Endothelial cell of umbilical vein (primary cell): ENCODE data around the gene IGHMBP2. TPM values are rescaled to one million over a fixed set of nuclear protein-coding genes. Genes with fewer than 3 reads are reported as not detected.

Source experiments
- BruUV-seq: library from RNA; stranded (reverse); fragments of 400-500 nt; replicated peaks from 2 replicates; lab custom pipeline; 2021; lab: Mats Ljungman, UMichigan
- CTCF ChIA-PET: fragments of 300-600, 350-600 bp; sonication (Branson Sonifier 250); formaldehyde crosslinking; loops from one replicate; lab custom pipeline; 2021; ENCODE audit warnings: antibody characterized with exemption, inconsistent platforms; lab: Charles Lee
- POLR2A ChIA-PET: fragments of 300-600, 350-600 bp; sonication (Branson Sonifier 250); formaldehyde crosslinking; loops from one replicate; lab custom pipeline; 2021; ENCODE audit warnings: antibody characterized with exemption, inconsistent platforms; lab: Charles Lee
- DNase-seq: peaks from one replicate; pipeline ENCODE4 v3.0.0-alpha.2; 2011; ENCODE audit warnings: low read depth, low spot score
- FAIRE-seq: peaks from 2 replicates; lab custom pipeline; 2011; peaks lifted over from hg19 to GRCh38; lab: Jason Lieb, UNC
- H2AFZ ChIP-seq: 2 replicates; pipeline ENCODE4 v1.6.0; 2012; ENCODE audit warnings: low read depth, low read length, control low read depth, inconsistent platforms
- H3K27ac ChIP-seq: 2 replicates; pipeline ENCODE4 v1.5.1; 2011; ENCODE audit warnings: low read depth, mild to moderate bottlenecking, control low read depth, low read length, moderate library complexity; ENCODE audit not compliant: insufficient read depth
- H3K27me3 ChIP-seq, 2 experiments: 2 replicates each; pipeline versions ENCODE4 v1.6.0 to v1.6.1; 2011; ENCODE audit warnings: low read length in 2 of 2, mixed read lengths in 1 of 2; ENCODE audit not compliant: control insufficient read depth in 2 of 2, insufficient read depth in 2 of 2
- H3K36me3 ChIP-seq, 2 experiments: 2 replicates in 1 of 2; 3 replicates in 1 of 2; pipeline ENCODE4 v1.5.1; 2011; ENCODE audit warnings: low read length in 2 of 2, mild to moderate bottlenecking in 1 of 2, moderate library complexity in 1 of 2; ENCODE audit not compliant: control insufficient read depth in 2 of 2, insufficient read depth in 2 of 2; ENCODE audit errors: extremely low read depth in 1 of 2
- H3K4me1 ChIP-seq: 3 replicates; pipeline ENCODE4 v1.5.1; 2011; ENCODE audit warnings: mild to moderate bottlenecking, low read length; ENCODE audit not compliant: control insufficient read depth, insufficient read depth; ENCODE audit errors: extremely low read depth
- H3K4me2 ChIP-seq: 2 replicates; pipeline ENCODE4 v1.6.1; 2011; ENCODE audit warnings: low read length, control low read depth, mixed read lengths; ENCODE audit not compliant: insufficient read depth
- H3K4me3 ChIP-seq, 3 experiments: fragments of 200-600 bp in 1 of 3; sonication (generic), shearing (Covaris generic) in 1 of 3; replicated peaks in 1 of 3; 2 replicates each; pipeline ENCODE4 v1.5.1; 2011 to 2016; ENCODE audit warnings: control low read depth in 3 of 3, low read length in 3 of 3, mild to moderate bottlenecking in 2 of 3, inconsistent platforms in 1 of 3, low read depth in 1 of 3, moderate library complexity in 1 of 3; ENCODE audit not compliant: insufficient read depth in 1 of 3
- H3K79me2 ChIP-seq: 2 replicates; pipeline ENCODE4 v1.6.0; 2012; ENCODE audit warnings: low read length, inconsistent platforms; ENCODE audit not compliant: control insufficient read depth, insufficient read depth
- H3K9ac ChIP-seq: replicated peaks from 2 replicates; pipeline ENCODE3; 2011; ENCODE audit warnings: low read length, control low read depth; ENCODE audit not compliant: insufficient read depth; ENCODE audit errors: extremely low read depth
- H3K9me1 ChIP-seq: replicated peaks from 3 replicates; pipeline ENCODE4 v1.6.0; 2011; ENCODE audit warnings: mild to moderate bottlenecking, low read length; ENCODE audit not compliant: control insufficient read depth, insufficient read depth; ENCODE audit errors: extremely low read depth
- H3K9me3 ChIP-seq: replicated peaks from 2 replicates; pipeline ENCODE4 v1.5.1; 2012; ENCODE audit warnings: low read length, inconsistent platforms; ENCODE audit not compliant: control insufficient read depth, insufficient read depth
- H4K20me1 ChIP-seq: replicated peaks from 2 replicates; pipeline ENCODE3; 2011; ENCODE audit warnings: mild to moderate bottlenecking, low read length; ENCODE audit not compliant: control insufficient read depth, insufficient read depth; ENCODE audit errors: extremely low read depth
- CTCF ChIP-seq, 2 donors: IDR thresholded peaks; 1 replicate in 1 of 2; 2 replicates in 1 of 2; pipeline ENCODE4 v1.5.1; 2011; ENCODE audit warnings: low read length in 2 of 2, mild to moderate bottlenecking in 2 of 2, moderate library complexity in 2 of 2, control low read depth in 1 of 2, inconsistent platforms in 1 of 2, low read depth in 1 of 2; ENCODE audit not compliant: insufficient read depth in 1 of 2; ENCODE audit errors: extremely low read depth in 1 of 2
- EZH2 ChIP-seq: IDR thresholded peaks from 2 replicates; pipeline ENCODE4 v1.6.1; 2012; ENCODE audit warnings: borderline replicate concordance, low read depth, mild to moderate bottlenecking, moderate library complexity, low read length, inconsistent platforms; ENCODE audit not compliant: severe bottlenecking
- FOS ChIP-seq: IDR thresholded peaks from 2 replicates; pipeline ENCODE4 v1.6.1; 2011; ENCODE audit warnings: mild to moderate bottlenecking, low read length, moderate library complexity, borderline replicate concordance; ENCODE audit not compliant: insufficient read depth
- GATA2 ChIP-seq: IDR thresholded peaks from 2 replicates; pipeline ENCODE4 v1.7.0; 2011; ENCODE audit warnings: low read depth, mild to moderate bottlenecking, moderate library complexity, mixed read lengths, low read length; ENCODE audit not compliant: insufficient read length, insufficient read depth
- JUN ChIP-seq: IDR thresholded peaks from 2 replicates; pipeline ENCODE4 v1.6.1; 2011; ENCODE audit warnings: borderline replicate concordance, low read depth; ENCODE audit not compliant: insufficient read length, insufficient read depth
- MAX ChIP-seq: IDR thresholded peaks from 2 replicates; pipeline ENCODE4 v1.6.1; 2011; ENCODE audit not compliant: insufficient read depth, insufficient read length
- MYC ChIP-seq: IDR thresholded peaks from one replicate; pipeline ENCODE4 v1.6.1; 2011; ENCODE audit warnings: mild to moderate bottlenecking, low read depth, low read length
- POLR2A ChIP-seq: IDR thresholded peaks from 2 replicates; pipeline ENCODE4 v1.6.1; 2012; ENCODE audit warnings: low read depth, mild to moderate bottlenecking, control low read depth, low read length
- POLR2AphosphoS5 ChIP-seq: IDR thresholded peaks from 2 replicates; pipeline ENCODE4 v1.6.1; 2012; ENCODE audit warnings: low read depth, mild to moderate bottlenecking, control low read depth, low read length, moderate library complexity; ENCODE audit not compliant: insufficient read depth
- dilution Hi-C: fragments of 300-500 bp; cut with MboI; formaldehyde crosslinking; loops from one replicate; pipeline ENCODE4 v1.15.0; 2019; ENCODE audit warnings: low sequenced_read_pairs; ENCODE audit not compliant: extremely low pct_ligation_motif_present
- intact Hi-C: fragments of 100-400 bp; cut with micrococcal nuclease; formaldehyde crosslinking; loops from one replicate; pipeline ENCODE4 v1.10.0; 2022
- polyA plus RNA-seq, 4 experiments: library from polyadenylated mRNA; depleted of rRNA in 3 of 4; stranded (reverse) in 3 of 4; unstranded in 1 of 4; fragments of >200 nt; gene quantifications; 2 replicates each; pipeline versions ENCODE4 v1.2.1 to v1.2.3, GENCODE V29; 2011 to 2012; ENCODE audit warnings: missing spikeins in 1 of 4
- total RNA-seq: library from RNA; stranded (reverse); gene quantifications from 2 replicates; pipeline ENCODE4 v1.2.3, GENCODE V29; 2021

Gene IGHMBP2
- total and polyA plus RNA-seq, 2 donors (not counting 3 experiments of a cell fraction or from before 2014, with no cell fraction given): 10.9 to 25.1 TPM

- Histone ChIP-seq H3K36me3 (no peaks in the 10 kb centered on the region), H3K27me3 (peaks cover 1 to 4% of the 10 kb centered on the region in 2 experiments), H3K4me1 (no peaks in the 10 kb centered on the region), H3K9me1 (no peaks in the 10 kb centered on the region), H2AFZ (no peak overlapping the region), H3K9ac (no peak overlapping the region), H3K27ac (no peak overlapping the region), H3K79me2 (no peaks in the 10 kb centered on the region), H4K20me1 (no peaks in the 10 kb centered on the region), H3K9me3 (no peaks in the 10 kb centered on the region), H3K4me2 (no peak overlapping the region), H3K4me3 (no peak overlapping the region)
- intact Hi-C loops: no loop called here
- DNase-seq (no peak), FAIRE-seq (no peak)
- dilution Hi-C loops: no loop called here
- POLR2A ChIA-PET: no interaction called here
- no TSS peak for BruUV-seq
- TF ChIP-seq EZH2 (no peak), CTCF (IDR thresholded peaks at IDR 0.05; ENCODE audit: extremely low read depth in 1 of 2, insufficient read depth in 1 of 2, low read depth in 1 of 2, low read length in 2 of 2) (no peak), MYC (no peak)
- CTCF ChIA-PET: interaction anchor here (0.8 to 1.2 kb wide), 2 partner anchors 9 to 38 kb away, joined by 3 read pairs; no protein-coding TSS in a partner anchor
Observed at GRCh38 chr11:68962527-68963250, 59.0 kb downstream of the IGHMBP2 start.

GRCh38 chr11:68963779-68964178 is 60.1 kb downstream of the IGHMBP2 start:
- no peak overlapping the region for H3K4me3 ChIP-seq
- intact Hi-C loops (no loop called here), dilution Hi-C loops (no loop called here)
- no peaks in the 10 kb centered on the region for H3K9me3 ChIP-seq
- no peak for FAIRE-seq
- no peak overlapping the region for H3K27ac ChIP-seq
- no peaks in the 10 kb centered on the region for H3K9me1 ChIP-seq
- H3K27me3 ChIP-seq: peaks cover 3 to 4% of the 10 kb centered on the region in 2 experiments
- no peaks in the 10 kb centered on the region for H3K4me1 ChIP-seq
- ChIA-PET CTCF (no interaction called here), POLR2A (no interaction called here)
- no peak for DNase-seq
- H3K9ac ChIP-seq: no peak overlapping the region
- TF ChIP-seq CTCF (IDR thresholded peaks at IDR 0.05; ENCODE audit: extremely low read depth in 1 of 2, insufficient read depth in 1 of 2, low read depth in 1 of 2, low read length in 2 of 2) (no peak), FOS (no peak), MYC (no peak), POLR2AphosphoS5 (no peak), GATA2 (no peak), POLR2A (no peak), EZH2 (no peak), JUN (no peak), MAX (no peak)
- no peak overlapping the region for H3K4me2 ChIP-seq
- no peak overlapping the region for H2AFZ ChIP-seq
- H4K20me1 ChIP-seq: no peaks in the 10 kb centered on the region
- BruUV-seq: no TSS peak
- no peaks in the 10 kb centered on the region for H3K36me3 ChIP-seq
- H3K79me2 ChIP-seq: no peaks in the 10 kb centered on the region
